DMS114 treated with DMSO at 0.1 percent for 48 hours (cell line): Measurements from ENCODE around the gene TIAM2.

Experiments
- DNase-seq: peaks from one replicate; lab custom pipeline; 2025; ENCODE audit not compliant: unreplicated experiment; lab: John Stamatoyannopoulos, UW

Gene TIAM2

DNA sequence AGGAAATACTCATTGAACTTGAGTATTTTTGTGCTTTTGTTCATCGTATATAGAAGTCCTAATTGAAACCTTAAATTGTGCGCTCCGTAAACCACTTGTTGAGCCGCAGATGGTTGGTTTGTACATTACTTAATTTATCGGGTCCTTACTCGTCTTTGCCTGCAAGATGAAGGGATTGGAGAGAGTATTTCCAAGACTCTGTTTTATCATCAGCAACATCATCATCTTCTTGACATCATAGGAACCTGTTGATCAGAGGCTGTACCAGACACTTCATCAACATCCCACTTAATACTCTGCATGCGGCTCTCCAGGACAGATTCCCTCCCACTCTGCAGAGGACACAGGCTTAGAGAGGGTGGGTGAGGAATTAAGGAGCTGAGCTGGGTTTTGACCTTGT, 28.6 kb downstream of the TIAM2 start:
- DNase-seq, result no peak

DNA sequence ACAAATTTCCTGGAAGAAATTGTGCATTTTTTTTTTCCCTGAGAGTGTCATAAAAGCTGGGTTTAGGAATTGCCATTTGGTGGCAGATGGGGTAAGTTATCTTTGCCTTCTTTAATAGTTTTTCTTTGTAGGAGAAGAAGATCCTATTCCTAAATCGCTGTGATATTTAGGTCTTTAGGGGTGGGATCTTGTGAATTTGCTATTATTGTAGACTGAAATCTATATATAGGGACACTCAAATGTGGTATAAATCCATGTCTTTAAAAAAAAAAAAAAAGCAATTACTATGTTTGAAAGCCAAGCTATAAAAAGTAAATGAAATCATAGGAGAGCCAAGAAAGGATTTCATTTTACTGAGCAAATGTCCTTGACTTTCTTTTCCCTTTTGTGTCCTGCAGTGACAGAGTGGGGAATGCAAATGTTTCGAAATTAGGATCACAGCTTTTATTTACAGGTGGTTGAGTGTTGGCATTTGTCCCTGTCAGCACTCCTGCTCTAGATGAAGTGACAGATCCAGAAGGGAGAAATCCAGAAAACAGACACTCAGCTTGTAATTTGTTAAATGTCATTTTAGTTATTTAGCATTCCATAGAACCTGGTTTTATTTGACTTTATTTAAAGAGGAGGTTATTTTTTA, 29.4 kb downstream of the TIAM2 start:
- DNase-seq, result no peak

DNA sequence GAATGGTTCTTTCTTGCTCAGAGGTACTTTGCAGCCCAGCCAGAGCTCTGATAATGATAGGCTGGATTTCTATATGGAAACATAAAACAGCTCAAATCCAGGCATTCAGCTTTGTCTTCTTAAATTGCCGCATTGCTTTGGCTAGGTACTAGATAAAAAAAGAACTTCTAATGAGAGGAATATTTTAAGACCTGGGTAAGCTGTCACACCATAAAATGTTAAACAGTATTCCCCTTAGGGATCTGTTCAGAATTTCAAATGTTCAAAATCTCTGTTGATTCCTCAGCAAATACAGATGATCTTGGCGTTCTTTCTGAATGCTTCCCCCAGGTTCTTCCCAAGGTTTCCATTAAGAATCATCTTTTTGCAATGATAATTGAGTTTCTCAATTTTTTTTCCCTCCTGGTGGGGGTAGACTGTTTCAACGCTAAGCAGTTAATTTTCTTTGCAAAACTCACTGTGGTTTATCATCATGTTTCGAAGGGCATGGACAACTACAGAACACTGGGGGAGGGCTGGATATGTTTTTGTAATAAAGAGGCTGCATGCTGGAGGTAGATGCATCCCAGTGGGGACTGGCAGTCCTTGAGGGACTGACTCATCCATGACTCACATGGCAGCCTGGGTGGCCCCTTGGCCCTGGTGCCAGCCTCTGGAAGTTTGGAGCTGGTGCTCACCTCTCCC, 31.0 kb downstream of the TIAM2 start:
- no peak for DNase-seq

DNA sequence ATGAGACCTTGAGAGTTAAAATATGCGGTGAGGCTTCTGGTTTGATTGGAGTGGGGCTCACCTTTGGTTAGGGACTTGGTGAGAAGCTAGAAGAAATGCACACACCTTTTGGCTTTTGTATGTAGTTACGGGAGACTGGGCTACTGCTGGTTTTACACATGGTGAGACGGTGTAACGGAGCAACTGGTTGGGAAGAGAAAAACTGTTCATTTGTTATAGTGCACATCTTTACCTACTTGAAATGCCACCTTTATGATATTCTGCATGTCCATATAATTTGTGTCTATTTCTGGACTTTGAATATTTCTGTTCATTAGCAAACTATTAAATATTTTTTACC, 31.6 kb downstream of the TIAM2 start:
- DNase-seq, result no peak

DNA sequence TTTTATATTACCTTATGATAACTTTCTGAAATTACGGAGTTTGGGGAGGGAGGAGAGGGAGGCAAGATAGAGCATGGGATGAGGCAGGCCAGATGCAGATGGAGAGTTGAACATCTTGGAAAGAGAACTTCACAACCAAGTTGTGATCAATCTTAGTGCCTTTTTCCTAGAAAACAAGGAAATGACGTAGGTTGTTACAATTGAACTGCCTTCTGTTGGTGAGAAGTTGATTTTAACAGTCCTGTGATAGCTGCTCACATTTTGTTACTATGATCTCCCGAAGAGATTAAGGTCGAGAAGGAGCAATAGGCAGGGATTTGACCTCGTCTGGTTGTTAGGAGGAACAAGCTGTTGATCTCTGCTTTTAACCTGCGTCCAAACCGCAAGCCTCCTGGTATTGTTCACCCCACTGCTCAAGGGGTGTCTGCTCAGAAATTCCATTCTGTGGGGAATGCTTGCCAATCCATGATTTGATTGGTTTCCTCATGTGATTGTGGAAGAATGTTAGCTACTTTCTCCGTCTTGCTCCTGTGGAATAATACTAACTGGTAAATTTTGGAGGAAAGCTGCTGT, 35.1 kb downstream of the TIAM2 start:
- DNase-seq, result no peak

GRCh38 chr6:155031091-155031490, 36.0 kb downstream of the TIAM2 start:
- no peak for DNase-seq

- DNase-seq, result no peak
These were observed 38.1 kb downstream of the TIAM2 start for GRCh38 chr6:155033021-155033791.

GRCh38 chr6:155036907-155037306, 41.8 kb downstream of the TIAM2 start:
- DNase-seq, result no peak

GRCh38 chr6:155038104-155038503, 43.0 kb downstream of the TIAM2 start:
- DNase-seq, result no peak

DNA sequence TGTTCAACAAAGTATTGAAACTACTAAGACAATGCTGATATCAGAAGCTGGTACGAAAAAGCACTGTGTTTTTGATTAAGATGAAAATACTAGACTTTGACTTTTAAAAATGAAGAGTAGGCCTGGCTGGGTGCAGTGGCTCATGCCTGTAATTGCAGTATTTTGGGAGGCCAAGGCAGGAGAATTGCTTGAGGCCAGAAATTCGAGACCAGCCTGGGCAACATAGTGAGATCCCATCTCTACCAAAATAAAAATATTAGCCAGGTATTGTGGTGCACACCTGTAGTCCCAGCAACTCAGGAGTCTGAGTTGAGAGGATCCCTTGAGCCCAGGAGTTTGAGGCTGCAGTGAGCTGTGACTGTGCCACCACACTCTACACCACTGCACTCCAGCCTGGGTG, 43.4 kb downstream of the TIAM2 start:
- no peak for DNase-seq

DNA sequence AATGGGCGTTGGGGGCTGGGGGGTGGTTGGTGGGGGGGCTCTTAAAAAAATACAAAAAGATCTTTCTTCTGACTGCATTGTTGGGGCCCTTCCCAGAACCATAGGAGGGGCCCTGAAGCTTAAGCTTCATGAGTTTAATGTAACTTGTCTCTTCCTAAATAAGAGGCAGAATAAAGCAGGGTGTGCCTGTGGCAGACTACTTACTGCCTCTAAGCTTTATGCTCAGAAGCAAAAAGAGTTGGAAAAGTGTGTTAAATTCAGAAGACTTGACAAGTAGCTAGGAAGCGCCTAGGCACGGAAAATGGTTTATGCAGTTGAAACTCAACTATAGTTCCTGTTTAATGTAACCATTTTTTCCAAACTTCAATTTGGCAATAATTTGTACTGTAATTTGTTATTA, 44.5 kb downstream of the TIAM2 start:
- DNase-seq, result no peak

DNA sequence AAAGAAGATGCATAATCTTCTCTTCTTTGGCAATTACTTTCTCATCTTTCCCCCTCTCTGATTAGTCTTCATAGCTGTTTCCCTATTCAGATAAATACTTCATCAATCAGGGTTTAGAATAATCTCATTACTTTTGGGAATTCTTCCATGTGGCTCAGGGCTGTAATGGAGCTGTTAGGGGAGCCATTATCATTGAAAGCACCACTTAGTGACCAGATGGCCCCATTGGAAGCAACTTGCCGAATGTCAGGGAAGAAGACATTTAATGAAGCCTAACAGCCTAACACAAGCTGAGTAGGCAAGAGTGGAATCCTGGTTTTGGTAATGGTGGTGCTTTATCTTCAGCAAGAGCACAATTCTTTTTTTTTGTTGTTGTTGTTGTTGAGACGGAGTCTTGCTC, 45.0 kb downstream of the TIAM2 start:
- DNase-seq, result no peak

DNA sequence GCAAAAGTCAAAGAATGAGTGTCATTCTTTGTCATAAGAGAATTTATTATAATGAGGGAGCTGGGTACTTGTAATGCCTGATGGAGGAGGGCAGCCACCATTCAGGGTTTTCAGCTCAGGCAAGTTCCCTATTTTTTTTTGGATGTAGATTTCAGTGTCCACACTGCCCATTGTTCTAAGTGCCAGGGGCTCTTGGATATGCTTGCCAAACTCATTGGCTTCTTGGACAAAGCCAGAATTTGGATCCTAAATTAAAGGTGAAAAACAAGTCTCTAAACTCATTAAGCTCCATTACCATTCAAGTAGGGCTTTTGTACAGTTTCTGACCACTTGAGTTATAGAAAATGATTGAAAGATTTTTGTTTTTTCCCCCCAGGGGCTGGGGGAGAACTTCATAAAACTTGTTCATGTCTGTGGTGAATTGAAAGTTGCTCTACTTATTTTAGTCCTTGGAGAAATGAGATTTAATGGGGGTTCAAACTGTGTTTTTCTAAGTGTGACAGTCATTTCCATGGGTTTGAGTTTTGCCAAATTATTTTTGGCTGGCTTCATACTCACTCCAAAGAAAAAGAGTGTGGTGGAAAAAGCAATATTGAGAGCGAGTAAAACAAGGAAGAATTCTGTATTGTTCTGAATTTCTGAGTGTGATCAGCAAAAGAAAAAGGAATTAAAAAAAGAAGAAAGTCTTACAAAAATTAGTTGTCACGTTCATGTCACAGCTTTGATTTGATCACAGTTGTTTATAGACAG, 46.0 kb downstream of the TIAM2 start:
- DNase-seq, result no peak

GRCh38 chr6:155041741-155042279, 46.7 kb downstream of the TIAM2 start:
- DNase-seq, result no peak

DNA sequence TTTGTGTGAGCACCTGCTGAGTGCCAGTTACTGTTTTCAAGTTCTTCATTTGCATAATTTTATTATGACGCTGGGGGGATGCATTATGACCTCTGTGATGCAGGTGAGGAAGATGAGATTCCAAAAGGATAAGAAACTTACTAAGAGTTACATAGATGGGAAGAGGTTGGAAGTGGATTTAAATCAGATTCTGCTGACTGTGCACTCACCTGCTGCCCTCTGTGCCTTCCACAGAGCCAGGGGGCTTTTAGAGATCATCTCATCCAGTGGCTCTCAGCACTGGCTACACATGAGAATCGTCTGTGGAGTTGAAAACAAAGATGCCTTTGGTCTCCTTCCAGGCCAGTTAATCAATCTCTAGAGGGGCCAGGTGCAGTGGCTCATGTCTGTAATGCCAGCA, 47.9 kb downstream of the TIAM2 start:
- no peak for DNase-seq

- no peak for DNase-seq
These were observed 50.7 kb downstream of the TIAM2 start for GRCh38 chr6:155045561-155046404.

DNA sequence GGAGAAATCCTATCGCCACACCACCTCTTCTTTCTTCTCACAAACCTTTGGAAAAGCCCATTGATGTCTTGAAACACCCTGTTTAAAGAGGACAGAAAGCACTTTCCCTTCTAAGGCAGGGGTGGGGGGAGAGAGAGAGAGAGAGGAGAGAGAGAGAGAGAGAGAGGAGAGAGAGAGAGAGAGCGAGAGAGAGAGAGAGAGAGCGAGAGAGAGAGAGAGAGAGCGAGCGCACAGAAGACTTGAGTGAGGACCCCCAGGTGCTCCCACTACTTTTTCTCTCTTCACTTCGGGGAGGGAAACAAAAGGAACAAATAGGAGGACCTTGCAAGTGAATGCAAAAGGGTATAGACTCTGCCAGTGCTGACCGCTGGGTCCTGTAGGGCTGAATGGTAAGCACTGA, 52.4 kb downstream of the TIAM2 start:
- DNase-seq, result no peak

GRCh38 chr6:155050311-155050710, 55.2 kb downstream of the TIAM2 start:
- no peak for DNase-seq

DNA sequence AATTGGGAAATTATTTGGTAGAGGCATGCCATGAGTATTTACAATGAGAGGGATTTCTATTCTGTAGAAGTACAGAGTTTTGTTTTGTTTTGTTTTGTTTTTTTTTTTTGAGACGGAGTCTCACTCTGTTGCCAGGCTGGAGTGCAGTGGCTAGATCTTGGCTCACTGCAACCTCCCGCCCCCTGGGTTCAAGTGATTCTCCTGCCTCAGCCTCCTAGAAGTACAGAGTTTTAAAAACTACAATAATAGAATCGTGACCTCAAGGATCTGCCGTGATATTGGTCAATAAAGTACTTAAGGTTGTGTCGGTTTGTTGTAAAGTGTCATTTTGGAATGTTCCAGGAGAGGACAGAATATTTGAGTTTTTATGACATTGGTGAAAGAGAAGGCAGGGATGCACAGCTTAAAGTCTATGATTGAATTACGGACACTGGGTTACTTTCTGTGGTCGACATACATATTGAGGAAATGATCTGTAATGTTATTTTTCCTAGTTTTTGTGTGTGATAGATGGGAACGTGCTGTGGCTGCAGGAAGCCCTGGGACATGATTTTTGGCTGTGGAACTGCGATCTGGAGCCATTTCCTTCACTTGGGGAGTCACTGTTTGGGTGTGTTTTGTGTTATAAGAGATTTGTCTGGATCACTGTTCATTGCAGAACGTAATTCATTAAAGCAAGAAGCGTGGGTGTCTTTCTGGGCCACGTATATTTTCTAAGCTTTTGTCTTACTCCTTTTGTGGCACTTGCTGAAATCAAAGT, 59.6 kb downstream of the TIAM2 start:
- DNase-seq, result no peak
